Thymus (tissue), 11 donors: ENCODE data around the gene CHURC1. TPM values are rescaled to one million over a fixed set of nuclear protein-coding genes. Genes with fewer than 3 reads are reported as not detected.

Experiments used
- DNase-seq, 9 donors: peaks; one replicate each; pipeline ENCODE4 v3.0.0-alpha.2; 2013; ENCODE audit warnings: low spot score in 9 of 9, low read depth in 6 of 9, missing footprints in 1 of 9
- H3K27ac ChIP-seq, 2 donors: one replicate each; pipeline ENCODE4 v1.5.1; 2013; ENCODE audit warnings: control low read depth in 1 of 2, low read depth in 1 of 2, low read length in 1 of 2, mild to moderate bottlenecking in 1 of 2, moderate library complexity in 1 of 2
- H3K27me3 ChIP-seq, 2 donors: one replicate each; pipeline ENCODE4 v1.5.1; 2013; ENCODE audit warnings: low read length in 1 of 2; ENCODE audit not compliant: control insufficient read depth in 2 of 2, insufficient read depth in 1 of 2
- H3K36me3 ChIP-seq, 2 donors: one replicate each; pipeline ENCODE4 v1.5.1; 2013; ENCODE audit warnings: low read length in 1 of 2, mild to moderate bottlenecking in 1 of 2, moderate library complexity in 1 of 2; ENCODE audit not compliant: control insufficient read depth in 2 of 2, insufficient read depth in 2 of 2
- H3K4me1 ChIP-seq, 2 donors: one replicate each; pipeline ENCODE4 v1.5.1; 2013; ENCODE audit warnings: low read length in 2 of 2; ENCODE audit not compliant: control insufficient read depth in 2 of 2, insufficient read depth in 2 of 2
- H3K4me3 ChIP-seq, 2 donors: one replicate each; pipeline ENCODE4 v1.5.1; 2013; ENCODE audit warnings: low read length in 2 of 2, control low read depth in 1 of 2, mild to moderate bottlenecking in 1 of 2
- H3K9me3 ChIP-seq, 2 donors: one replicate each; pipeline ENCODE4 v1.5.1; 2013; ENCODE audit warnings: low read length in 1 of 2, mild to moderate bottlenecking in 1 of 2; ENCODE audit not compliant: control insufficient read depth in 2 of 2, insufficient read depth in 1 of 2
- WGBS: extraction: QIAGEN DNeasy Blood & Tissue Kit; methylation state at CpG from one replicate; pipeline ENCODE4 v1.1.7; 2013; 5-methylcytosine and 5-hydroxymethylcytosine counted together
- polyA plus RNA-seq: library from polyadenylated mRNA; stranded (reverse); fragments of 200-250 nt; gene quantifications from one replicate; pipeline ENCODE4 v1.2.3, GENCODE V29; 2013
- total RNA-seq: library from RNA; stranded (reverse); fragments of 120-200 nt; gene quantifications from one replicate; pipeline ENCODE4 v1.2.4, GENCODE V29; 2013
- donor health status: healthy.

Gene CHURC1
- total and polyA plus RNA-seq, 2 donors: 55.1 to 93.7 TPM

DNA sequence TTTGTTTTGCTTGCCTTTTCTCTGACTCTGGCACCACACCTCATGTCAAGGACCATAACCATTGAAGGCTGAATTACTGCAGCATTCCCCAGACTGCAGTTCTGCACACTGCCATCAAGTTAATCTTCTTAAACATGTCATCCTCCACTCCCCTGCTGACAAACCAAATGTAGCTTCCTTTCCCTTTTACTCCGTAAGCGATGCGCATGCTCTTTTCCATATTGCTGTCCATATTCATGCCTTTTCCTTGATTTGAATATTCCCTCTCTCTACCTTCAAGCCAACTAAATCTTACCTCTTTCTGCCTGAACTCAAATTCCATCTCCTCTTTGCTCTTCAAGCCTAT is 14.7 kb downstream of the CHURC1 start:
- Histone ChIP-seq H3K4me1 (peaks cover 16 to 20% of the 10 kb centered on the region in 2 donors), H3K27me3 (no peaks in the 10 kb centered on the region), H3K27ac (peak overlapping the region; percentile 94 to 95), H3K4me3 (peak overlapping the region in 1 of 2 donors; percentile 9), H3K9me3 (no peaks in the 10 kb centered on the region), H3K36me3 (peaks cover 37 to 78% of the 10 kb centered on the region in 2 donors)
- 86% methylated on average over 3 of the region's 3 CpGs for WGBS
- DNase-seq: no peak

DNA sequence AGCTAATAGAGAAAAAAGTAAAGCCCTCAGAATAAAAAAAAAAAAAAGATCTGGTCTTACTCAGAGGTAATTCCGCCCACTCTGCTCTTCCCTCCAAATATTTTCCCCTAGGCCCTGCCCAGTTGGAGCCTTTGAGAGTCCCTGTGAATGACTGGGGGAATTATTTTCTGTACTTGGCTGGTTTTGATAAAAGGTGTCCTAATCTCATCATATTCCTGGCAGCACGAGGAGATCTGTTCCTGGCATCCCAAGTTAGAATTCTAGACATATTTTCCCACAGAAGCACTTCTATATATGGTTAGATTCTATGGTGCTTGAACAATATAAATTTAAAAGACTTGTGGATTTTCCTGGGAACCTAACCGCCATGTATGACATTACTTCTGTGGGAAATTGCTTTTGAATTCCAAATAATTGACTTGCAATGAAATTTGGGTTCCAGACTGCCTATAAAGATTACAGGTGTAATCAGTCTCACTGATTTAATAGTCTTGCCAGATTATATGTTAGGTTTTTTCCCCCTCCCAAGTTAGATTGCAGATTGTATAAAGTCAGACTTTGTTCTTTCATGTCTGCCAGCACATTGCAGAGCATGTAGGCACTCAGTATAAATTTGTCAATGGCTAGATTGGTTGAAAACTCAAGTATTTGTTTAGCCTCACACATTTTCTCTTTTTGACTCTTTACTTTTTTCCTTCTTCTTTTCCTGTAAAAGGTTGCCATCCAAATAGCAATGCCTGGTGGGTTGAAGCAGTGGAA is 16.0 kb downstream of the CHURC1 start:
- Histone ChIP-seq H3K9me3 (no peaks in the 10 kb centered on the region), H3K4me3 (no peak overlapping the region), H3K27ac (peak overlapping the region; percentile 70 to 95), H3K27me3 (no peaks in the 10 kb centered on the region), H3K36me3 (peaks cover 35 to 77% of the 10 kb centered on the region in 2 donors), H3K4me1 (peaks cover 16 to 20% of the 10 kb centered on the region in 2 donors)
- DNase-seq: no peak
- 98% methylated on average over 3 of the region's 3 CpGs for WGBS

DNA sequence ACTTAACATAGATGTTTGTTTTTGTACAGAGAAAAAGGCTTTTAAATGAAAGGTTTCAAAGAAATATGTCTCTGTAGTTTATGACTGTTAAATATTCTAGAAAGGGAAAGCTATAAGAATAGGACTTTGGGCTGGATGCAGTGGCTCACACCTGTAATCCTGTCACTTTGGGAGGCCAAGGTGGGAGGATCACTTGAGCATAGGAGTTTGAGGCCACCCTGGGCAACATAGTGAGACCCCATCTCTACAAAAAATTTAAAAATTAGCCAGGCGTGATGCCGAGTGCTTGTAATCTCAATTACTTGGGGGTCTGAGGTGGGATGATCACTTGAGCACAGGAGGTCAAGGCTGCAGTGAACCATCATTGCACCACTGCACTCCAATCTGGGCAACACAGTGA is 16.9 kb downstream of the CHURC1 start:
- H3K36me3 ChIP-seq: peaks cover 32 to 76% of the 10 kb centered on the region in 2 donors
- DNase-seq: no peak
- H3K27me3 ChIP-seq: no peaks in the 10 kb centered on the region
- no peaks in the 10 kb centered on the region for H3K9me3 ChIP-seq
- H3K4me1 ChIP-seq: peaks cover 16 to 20% of the 10 kb centered on the region in 2 donors
- WGBS: 98% methylated on average over 2 of the region's 2 CpGs
- no peak overlapping the region for H3K27ac ChIP-seq
- H3K4me3 ChIP-seq: no peak overlapping the region

DNA sequence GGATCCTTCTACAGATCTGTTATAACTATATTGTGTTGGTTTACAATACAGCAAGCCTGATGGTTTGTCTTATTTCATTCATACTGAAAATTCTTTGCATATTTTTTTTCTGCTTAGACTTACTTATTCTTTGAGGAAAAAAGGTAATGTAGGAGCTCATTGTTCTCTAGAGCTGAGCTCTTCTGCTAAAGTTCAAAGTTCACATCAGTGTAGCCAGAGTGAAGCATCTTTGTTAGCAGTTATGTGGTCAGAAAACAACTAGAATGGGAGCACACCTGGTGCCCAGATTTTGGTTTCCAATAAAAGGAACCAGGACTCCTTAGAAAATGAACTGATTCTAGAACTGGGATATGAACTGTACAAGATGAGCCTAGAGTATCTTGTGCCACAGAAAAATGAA is 18.0 kb downstream of the CHURC1 start:
- Histone ChIP-seq H3K36me3 (peaks cover 27 to 70% of the 10 kb centered on the region in 2 donors), H3K27me3 (no peaks in the 10 kb centered on the region), H3K9me3 (no peaks in the 10 kb centered on the region), H3K4me1 (peaks cover 16 to 23% of the 10 kb centered on the region in 2 donors), H3K27ac (no peak overlapping the region), H3K4me3 (no peak overlapping the region)
- DNase-seq: no peak

DNA sequence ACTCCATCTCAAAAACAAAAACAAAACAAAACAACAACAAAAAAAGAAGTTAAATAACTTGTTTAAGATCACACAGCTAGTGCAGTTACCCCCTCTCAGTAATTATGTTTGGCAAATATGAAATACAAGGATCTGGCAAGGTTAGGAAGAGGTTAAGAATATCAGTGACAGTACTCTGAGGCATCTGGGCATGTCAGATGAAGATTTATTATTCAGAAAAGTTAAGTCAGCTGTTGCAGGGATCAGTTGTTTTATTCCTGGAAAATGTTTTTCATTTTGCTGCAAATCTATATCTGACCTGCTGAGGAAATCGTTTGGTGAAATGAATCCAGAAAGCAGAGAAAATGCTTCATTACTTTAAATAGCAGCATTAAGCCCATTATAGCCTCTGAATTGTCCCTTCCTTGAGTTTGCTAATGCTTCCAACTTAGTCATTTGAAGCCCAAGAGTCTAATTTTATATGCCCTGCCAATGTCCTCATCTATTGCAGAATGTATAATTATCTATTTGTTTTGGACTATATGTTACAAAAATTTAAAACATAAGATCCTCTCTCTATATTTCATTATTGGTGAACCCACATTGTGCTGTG is 20.2 kb downstream of the CHURC1 start:
- WGBS: 91% methylated on average over 1 of the region's 1 CpG
- H3K9me3 ChIP-seq: no peaks in the 10 kb centered on the region
- DNase-seq: no peak
- H3K27me3 ChIP-seq: no peaks in the 10 kb centered on the region
- H3K27ac ChIP-seq: no peak overlapping the region
- H3K4me3 ChIP-seq: no peak overlapping the region
- peaks cover 5 to 14% of the 10 kb centered on the region in 2 donors for H3K4me1 ChIP-seq
- H3K36me3 ChIP-seq: peaks cover 29 to 68% of the 10 kb centered on the region in 2 donors

DNA sequence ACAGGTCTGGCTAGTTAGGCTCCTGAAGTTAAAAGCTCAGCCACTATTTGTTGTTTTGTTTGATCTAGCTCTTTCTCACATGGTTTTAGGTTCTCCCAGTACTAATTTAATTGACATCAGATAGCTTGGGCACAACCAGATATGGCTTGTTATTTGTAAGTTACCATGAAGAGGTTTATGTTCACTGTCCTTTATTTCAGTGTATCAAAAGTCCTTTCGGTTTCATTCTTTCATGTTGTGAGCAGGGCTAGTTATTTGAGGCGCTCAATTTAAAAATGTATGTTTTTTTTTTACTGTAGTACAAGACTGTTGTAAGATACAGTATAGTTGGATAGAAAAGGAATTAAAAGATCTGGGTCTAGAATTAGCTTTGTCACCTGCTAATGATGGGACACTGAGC is 21.3 kb downstream of the CHURC1 start:
- peaks cover 0 to 7% of the 10 kb centered on the region in 2 donors for H3K4me1 ChIP-seq
- DNase-seq: no peak
- no peaks in the 10 kb centered on the region for H3K27me3 ChIP-seq
- H3K27ac ChIP-seq: no peak overlapping the region
- H3K4me3 ChIP-seq: no peak overlapping the region
- peaks cover 33 to 65% of the 10 kb centered on the region in 2 donors for H3K36me3 ChIP-seq
- H3K9me3 ChIP-seq: no peaks in the 10 kb centered on the region
- 83% methylated on average over 2 of the region's 2 CpGs for WGBS

DNA sequence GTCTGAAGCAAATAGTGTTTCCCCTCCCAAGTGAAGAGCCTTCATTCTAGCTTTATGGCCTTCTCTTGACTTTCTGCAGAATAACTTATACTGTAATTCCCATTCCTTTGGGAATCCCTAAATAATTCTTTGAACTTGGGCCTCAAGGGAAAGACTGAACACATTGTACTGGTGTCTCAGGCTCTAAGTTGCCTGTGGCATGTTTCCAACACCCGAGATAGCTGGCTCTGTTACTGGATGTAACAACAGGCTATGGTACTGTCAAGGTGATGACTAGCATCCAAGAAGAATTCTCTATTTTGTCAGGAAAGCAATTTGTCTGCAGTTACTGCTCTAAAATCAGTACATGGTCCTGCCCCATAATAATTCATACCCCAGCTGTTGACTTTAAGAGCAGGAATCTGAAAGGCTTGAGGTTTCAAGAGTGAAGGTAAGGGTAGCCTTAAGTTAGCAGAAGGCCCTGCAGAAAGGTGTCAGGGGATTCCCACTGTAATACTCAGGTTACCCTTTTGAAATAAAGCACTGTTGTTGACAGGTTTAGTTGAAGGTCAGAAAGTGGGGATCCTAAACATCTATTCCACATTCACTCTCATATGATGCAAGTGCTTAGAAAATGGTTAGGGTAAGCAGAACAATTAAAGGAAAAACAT is 23.0 kb downstream of the CHURC1 start:
- Histone ChIP-seq H3K4me3 (no peak overlapping the region), H3K9me3 (no peaks in the 10 kb centered on the region), H3K27ac (peak overlapping the region in 1 of 2 donors; percentile 38), H3K27me3 (no peaks in the 10 kb centered on the region), H3K36me3 (peaks cover 42 to 53% of the 10 kb centered on the region in 2 donors), H3K4me1 (peaks cover 0 to 7% of the 10 kb centered on the region in 2 donors)
- DNase-seq: no peak
- WGBS: 92% methylated on average over 1 of the region's 1 CpG

DNA sequence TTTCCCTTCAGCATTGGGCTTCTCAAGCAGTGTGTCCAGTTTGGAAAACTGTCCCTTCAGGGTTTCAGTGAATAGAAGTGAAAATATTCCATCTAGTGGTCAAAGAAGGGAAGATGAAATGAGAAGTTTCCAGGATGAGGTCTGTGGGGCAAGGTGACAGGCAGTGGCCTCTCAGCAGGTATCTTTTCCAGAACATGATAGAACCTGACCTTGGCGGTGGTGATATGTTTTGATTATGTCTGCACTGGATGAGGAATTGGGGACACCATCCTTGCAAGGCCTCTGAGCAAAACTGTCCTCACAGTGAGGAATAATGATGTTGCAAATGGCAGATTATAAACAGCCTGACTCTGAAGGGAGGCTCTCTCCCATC is 23.6 kb downstream of the CHURC1 start:
- peaks cover 44 to 48% of the 10 kb centered on the region in 2 donors for H3K36me3 ChIP-seq
- H3K9me3 ChIP-seq: no peaks in the 10 kb centered on the region
- WGBS: 91% methylated on average over 1 of the region's 1 CpG
- no peak overlapping the region for H3K4me3 ChIP-seq
- H3K27me3 ChIP-seq: no peaks in the 10 kb centered on the region
- H3K4me1 ChIP-seq: peaks cover 0 to 7% of the 10 kb centered on the region in 2 donors
- no peak overlapping the region for H3K27ac ChIP-seq
- no peak for DNase-seq
